Umbilical cord (tissue), 2 donors: ENCODE results near the gene PPP2R2B. TPM values are rescaled to one million over a fixed set of nuclear protein-coding genes. Genes with fewer than 3 reads are reported as not detected.
A peak's percentile ranks its signal among the peaks of the same experiment; 100 is the strongest.
"Not testable (repeated sequence)": the region's sequence is repeated elsewhere in the genome, so short reads cannot be mapped to it uniquely, and the experiment has no call there.

ENCODE experiments used
- DNase-seq: peaks from one replicate; pipeline ENCODE4 v3.0.0-alpha.2; 2015; ENCODE audit warnings: low spot score
- total RNA-seq: library from RNA; depleted of rRNA; stranded (reverse); fragments of >200 nt; gene quantifications from one replicate; pipeline ENCODE4 v1.2.3, GENCODE V29; 2014; ENCODE audit warnings: low replicate concordance; ENCODE audit not compliant: insufficient read depth

PPP2R2B gene
- total RNA-seq, 1 donor from 2014 or later, result 5.1 TPM

DNA sequence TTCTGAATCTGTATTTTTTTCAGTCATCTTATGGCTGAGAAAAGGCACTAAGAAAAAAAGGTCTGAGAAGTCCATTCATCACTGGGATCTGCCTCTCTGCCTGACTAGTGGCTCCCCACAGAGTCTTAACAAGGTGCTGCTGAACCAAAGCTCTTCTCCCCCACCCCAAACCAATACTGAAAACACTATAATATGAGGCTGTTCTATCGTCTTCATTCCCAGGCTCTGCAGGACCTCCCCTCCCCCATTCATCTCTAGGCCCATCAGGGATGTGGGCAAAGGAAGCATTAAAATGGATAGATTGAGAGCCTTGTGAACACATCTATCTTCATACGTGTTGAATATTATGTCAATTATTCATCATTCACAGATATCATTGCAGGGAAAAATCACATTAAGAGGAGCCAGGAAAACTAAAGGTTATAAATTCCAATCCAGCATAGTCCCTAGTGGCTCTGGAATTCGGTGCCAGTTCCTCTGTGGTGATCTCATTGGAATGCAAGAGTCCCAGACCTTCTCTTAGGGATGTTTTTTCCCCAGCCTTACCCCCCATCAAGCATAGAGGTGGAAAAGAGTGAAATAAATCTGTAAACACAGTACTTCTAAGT, 318.2 kb downstream of the PPP2R2B start:
- peak; percentile 27 for DNase-seq

DNA sequence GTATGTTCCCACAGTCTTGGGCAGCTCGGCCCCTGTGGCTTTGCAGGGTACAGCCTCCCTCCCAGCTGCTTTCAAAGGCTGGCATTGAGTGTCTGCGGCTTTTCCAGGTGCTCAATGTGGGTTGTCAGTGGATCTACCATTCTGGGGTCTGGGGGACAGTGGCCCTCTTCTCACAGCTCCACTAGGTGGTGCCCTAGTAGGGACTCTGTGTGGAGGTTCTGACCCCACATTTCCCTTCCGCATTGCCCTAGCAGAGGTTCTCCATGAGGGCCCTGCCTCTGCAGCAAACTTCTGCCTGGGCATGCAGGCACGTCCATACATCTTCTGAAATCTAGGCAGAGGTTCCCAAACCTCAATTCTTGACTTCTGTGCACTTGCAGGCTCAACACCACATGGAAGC, 321.7 kb downstream of the PPP2R2B start:
- DNase-seq, result not testable (repeated sequence)

DNA sequence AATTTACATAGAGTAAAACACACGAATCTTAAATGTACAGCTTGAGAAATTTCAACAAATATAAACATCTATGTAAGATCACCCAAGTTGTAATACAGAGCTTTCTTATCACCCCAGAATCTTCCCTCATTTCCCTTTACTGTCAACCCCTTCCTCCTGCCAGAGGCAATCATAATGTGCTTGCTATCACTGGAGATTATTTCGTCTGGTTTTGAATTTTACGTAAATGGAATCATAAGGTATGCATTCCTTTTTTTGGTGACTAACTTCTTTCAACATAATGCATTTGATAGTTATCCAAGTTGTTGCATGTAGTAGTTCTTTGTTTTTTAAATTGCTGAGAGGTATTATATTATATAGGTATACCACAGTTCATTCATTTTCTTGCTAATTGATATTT, 325.1 kb downstream of the PPP2R2B start:
- no peak for DNase-seq

DNA sequence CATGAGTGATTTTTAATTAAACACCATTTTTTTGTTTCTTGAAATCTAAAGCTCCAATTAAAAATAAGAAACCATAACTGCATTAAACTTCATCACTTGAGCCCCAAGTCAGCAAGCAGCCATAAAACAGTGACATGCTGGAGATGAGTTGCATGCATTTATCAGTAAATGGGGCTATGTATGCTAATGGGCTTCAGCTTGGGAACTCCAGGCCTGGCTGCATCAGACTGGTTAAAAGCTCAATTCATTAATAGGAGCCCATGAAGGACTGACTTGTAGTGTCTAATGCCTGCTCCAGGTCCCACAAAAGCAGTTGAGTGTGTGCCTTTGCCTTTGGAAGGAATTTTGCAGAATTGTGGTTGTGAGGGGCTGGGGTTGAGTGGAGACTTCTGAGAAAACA, 328.9 kb downstream of the PPP2R2B start:
- no peak for DNase-seq

- no peak for DNase-seq
Measured at GRCh38 chr5:146548781-146549449, 329.6 kb downstream of the PPP2R2B start.

GRCh38 chr5:146544232-146544631, 334.3 kb downstream of the PPP2R2B start:
- no peak for DNase-seq

GRCh38 chr5:146541958-146542849, 336.4 kb downstream of the PPP2R2B start:
- peak; percentile 70 for DNase-seq

DNA sequence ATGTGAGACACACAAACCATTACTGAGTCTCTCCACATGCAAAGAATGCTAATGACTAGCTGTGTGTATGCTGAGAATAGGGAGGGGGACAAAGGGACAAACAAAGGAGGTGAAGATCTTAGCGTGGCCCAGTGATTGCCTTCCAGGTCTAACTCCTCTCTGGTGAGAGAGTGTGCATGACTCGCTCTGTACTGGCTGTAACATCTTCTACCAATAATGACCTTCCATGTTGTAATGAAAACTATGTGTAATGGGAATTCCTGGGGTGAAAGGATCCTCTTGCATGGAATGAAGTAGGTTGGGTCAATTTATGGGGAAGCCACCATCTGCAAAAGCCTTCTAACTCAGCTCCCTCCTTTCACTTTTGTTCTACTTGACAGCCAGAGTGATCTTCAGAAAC, 338.1 kb downstream of the PPP2R2B start:
- no peak for DNase-seq

DNA sequence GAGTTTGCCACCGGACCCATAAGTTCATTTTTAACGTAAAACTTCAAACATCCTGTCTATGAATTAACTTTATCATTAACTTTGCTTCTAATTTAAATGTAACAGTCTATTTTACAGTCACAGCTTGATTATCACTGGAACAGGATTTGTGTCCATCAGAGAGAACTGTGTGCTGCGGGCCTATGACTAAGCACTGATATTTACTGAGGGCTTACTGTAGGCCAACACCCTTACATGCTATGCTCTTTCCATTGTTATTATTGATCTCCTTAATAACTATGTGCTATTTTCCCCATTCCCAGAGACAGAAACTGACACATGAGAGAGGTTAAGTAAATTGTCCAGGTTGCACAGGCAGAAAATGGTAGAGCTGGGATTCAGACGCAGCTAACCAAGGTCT, 338.6 kb downstream of the PPP2R2B start:
- no peak for DNase-seq

- no peak for DNase-seq
Measured at GRCh38 chr5:146538432-146538831, 340.1 kb downstream of the PPP2R2B start.

- DNase-seq, result no peak
Measured at GRCh38 chr5:146533882-146534281, 344.7 kb downstream of the PPP2R2B start.

- DNase-seq, result peak; percentile 79
Measured at GRCh38 chr5:146533260-146533857, 345.2 kb downstream of the PPP2R2B start.
